SK-N-MC (cell line): ENCODE measurements around the gene WDR6.

Source experiments
- DNase-seq: peaks from one replicate; pipeline ENCODE4 v3.0.0-alpha.2; 2011; ENCODE audit warnings: low read depth, low spot score
- H3K27ac ChIP-seq: fragments of 200-600 bp; sonication (generic); 2 replicates; pipeline ENCODE4 v1.5.1; 2016; ENCODE audit warnings: mixed run types
- H3K36me3 ChIP-seq: fragments of 200-600 bp; sonication (generic); 2 replicates; pipeline ENCODE4 v1.6.1; 2017; ENCODE audit warnings: antibody characterized with exemption, low read length, mixed read lengths; ENCODE audit not compliant: insufficient read depth
- H3K4me3 ChIP-seq: fragments of 200-600 bp; sonication (generic); 2 replicates; pipeline ENCODE4 v1.5.1; 2016
- H3K9ac ChIP-seq: fragments of 200-600 bp; sonication (generic); 2 replicates; pipeline ENCODE4 v1.8.0; 2017; ENCODE audit warnings: mixed run types, mixed read lengths; ENCODE audit not compliant: insufficient read length
- H3K9me3 ChIP-seq: fragments of 200-600 bp; sonication (generic); 2 replicates; pipeline ENCODE4 v1.6.1; 2017; ENCODE audit warnings: low read depth, mild to moderate bottlenecking, antibody characterized with exemption, low read length, moderate library complexity, mixed read lengths
- EZH2 ChIP-seq: fragments of 200-600 bp; sonication (generic); IDR thresholded peaks from one replicate; pipeline ENCODE4 v1.6.1; 2017; ENCODE audit warnings: antibody characterized with exemption
- FOXP2 ChIP-seq: optimal IDR thresholded peaks from 2 replicates; pipeline ENCODE3; 2011; ENCODE audit warnings: mild to moderate bottlenecking, moderate library complexity; ENCODE audit not compliant: insufficient read depth; ENCODE audit errors: extremely low read length, control extremely low read depth
- POLR2AphosphoS5 ChIP-seq: IDR thresholded peaks from 2 replicates; pipeline ENCODE4 v1.6.1; 2012; ENCODE audit warnings: mild to moderate bottlenecking, low read depth, low read length, borderline replicate concordance

The WDR6 gene

DNA sequence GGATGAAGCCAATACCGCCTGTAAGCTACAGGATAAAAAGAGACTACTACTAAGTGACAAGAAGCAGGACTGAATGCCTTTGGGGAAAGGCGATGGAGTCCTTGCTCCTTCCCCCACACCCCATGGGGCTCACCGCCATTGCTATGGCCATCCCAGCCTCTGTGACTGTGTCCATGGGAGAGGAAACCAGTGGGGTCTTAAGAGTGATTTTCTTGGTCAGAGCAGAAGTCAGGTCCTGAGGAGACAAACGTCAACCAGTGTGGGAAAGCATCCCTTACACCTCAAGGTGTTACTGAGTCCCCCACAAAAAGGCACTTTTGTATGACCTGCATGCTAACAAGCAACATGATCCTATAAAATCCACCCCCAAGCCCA lies 21.1 kb downstream of the WDR6 start:
- DNase-seq: no peak
- Histone ChIP-seq H3K4me3 (peak overlapping the region; percentile 87), H3K9me3 (no peaks in the 10 kb centered on the region), H3K9ac (peak overlapping the region; percentile 94), H3K27ac (no peak overlapping the region), H3K36me3 (peaks cover 56% of the 10 kb centered on the region; the same call in 1 of the 2 replicates)
- TF ChIP-seq EZH2: no peak
- TF ChIP-seq FOXP2: no peak
- TF ChIP-seq POLR2AphosphoS5: no peak

DNA sequence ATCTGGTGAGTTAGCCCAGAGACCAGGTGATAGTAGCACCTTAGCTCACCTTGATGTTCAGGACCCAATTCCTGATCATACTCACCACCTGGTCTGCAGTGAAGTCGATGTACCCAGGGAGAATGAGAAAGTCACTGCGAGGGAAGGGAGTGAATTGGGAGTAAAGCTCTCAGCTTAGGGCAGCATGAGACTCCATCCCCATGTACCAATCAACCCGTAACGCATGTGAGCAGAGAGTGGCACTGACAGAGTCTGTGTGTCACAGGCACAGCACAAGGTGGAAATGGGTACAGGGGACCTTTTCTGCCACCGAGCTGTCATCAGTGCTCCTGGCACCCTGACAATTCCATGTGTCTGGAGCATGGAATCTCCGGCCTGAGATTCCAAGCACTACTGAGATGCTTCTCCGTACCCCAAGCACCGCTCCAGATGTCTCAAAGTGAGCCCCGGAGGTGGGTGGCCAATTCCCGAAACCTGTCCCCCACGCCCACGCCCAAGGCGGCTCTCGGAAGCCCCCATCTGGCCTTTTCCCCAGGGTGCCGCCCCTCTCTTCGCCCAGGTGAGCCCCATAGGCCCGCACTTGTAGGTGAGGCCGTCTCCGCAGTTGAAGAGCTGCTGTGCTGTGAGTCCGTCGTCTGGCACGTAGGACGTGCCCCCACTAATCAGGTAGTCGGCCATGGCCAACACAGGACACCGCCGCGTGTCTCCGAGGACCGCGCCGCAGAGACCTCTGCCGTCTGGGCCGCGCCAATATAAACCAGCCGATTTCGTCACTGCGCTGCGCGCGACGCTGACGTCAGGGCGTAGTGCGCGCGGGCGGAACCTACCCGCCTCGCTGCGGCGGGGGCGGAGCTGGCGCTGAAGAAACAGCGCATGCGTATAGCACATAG lies 21.7 kb downstream of the WDR6 start, which contains the start of gene IMPDH2:
TSS of gene IMPDH2 (minus strand) at position 726 of the 890 bp plus-strand sequence. CDS start at position 678, 48 bp downstream.
- Histone ChIP-seq H3K36me3 (peaks cover 55% of the 10 kb centered on the region; the same call in 1 of the 2 replicates), H3K9me3 (no peaks in the 10 kb centered on the region), H3K4me3 (peak within 1 kb of the TSS; percentile 87), H3K9ac (peak within 1 kb of the TSS; percentile 94), H3K27ac (peak within 1 kb of the TSS; percentile 84)
- TF ChIP-seq FOXP2 (peak; percentile 27), EZH2 (no peak), POLR2AphosphoS5 (peak; percentile 99)
- no peak for DNase-seq

DNA sequence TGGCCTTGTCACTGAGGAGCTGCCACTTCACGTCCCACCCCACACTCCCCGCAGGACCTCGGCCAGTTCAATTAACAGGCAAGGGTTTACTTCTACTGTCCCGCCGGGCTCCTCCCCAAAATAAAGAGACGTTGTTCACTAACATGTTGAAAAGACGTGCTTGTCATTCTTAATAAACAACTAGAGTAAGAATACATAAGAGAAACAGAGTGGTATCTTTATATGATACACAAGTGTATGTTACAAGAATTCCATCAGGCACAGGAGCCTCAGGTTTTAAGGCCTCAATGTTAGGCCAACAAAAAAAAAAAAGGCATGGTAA lies 22.3 kb downstream of the WDR6 start:
- Histone ChIP-seq H3K9ac (peak overlapping the region; percentile 26), H3K27ac (peak overlapping the region; percentile 84), H3K4me3 (peak overlapping the region; percentile 87), H3K36me3 (peaks cover 50% of the 10 kb centered on the region; the same call in 1 of the 2 replicates), H3K9me3 (no peaks in the 10 kb centered on the region)
- no peak for DNase-seq
- no peak; the same call in 1 of the 2 replicates for TF ChIP-seq POLR2AphosphoS5
- TF ChIP-seq EZH2: no peak
- no peak for TF ChIP-seq FOXP2

GRCh38 chr3:49030321-49030720 lies 23.1 kb downstream of the WDR6 start:
- Histone ChIP-seq H3K27ac (0 out of 2 replicates have a peak overlapping the region, but pooled peaks have one; percentile 84), H3K9me3 (no peaks in the 10 kb centered on the region), H3K9ac (no peak overlapping the region), H3K4me3 (no peak overlapping the region), H3K36me3 (peaks cover 45% of the 10 kb centered on the region; the same call in 1 of the 2 replicates)
- no peak for TF ChIP-seq EZH2
- TF ChIP-seq POLR2AphosphoS5: no peak
- no peak for DNase-seq

DNA sequence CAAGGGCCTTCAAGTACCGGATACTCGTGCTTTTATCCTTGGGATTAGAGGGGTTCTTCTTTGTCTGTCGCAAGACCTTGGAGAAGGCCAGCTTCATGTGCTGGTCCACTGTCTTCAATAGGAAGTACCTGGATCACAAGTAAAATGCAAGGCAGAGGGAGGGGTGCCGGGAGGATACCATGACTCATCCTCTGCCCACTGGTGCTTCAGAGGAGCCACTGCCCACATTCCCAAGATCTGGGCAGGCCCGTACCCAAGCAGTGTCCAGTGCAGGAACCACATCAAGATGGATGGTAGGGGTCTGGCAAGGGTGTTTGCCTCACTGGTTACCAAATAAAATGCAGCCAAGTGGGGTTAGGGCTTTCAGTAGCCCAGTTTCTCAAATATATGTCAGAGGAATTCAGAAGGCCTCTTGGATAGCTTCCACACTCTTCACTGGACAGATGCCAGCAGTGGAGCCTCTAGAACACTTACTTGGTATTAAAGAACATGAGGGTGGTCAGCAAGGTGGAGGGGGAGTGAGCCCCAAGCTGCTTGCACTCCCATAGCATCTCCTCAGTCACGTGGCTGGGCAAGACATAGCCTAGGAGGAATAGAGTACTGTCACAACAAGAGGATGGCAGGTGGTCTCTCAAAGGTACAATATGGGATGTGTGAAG lies 25.6 kb downstream of the WDR6 start:
- H3K9me3 ChIP-seq: no peaks in the 10 kb centered on the region

DNA sequence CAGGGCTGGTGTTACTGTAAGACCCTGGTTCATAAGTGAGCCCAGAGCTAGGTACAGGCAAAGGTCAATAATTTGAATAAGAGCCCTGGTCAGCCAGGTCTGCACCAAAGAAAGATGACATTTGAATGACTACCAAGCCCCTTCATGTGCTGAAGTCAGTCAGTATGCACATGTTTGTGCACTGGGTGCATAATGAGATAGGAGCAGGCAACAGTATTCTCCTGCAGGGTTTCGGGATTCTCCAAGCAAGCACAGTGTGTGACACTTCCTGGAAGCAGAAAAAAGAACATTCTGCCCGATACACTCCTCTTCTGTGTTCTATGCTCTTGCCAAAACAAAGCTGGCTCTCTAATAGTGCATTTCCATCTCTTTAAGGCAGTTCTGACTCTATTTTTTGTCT lies 27.5 kb downstream of the WDR6 start:
- Histone ChIP-seq H3K27ac (no peak overlapping the region), H3K36me3 (peaks cover 23% of the 10 kb centered on the region; the same call in 1 of the 2 replicates), H3K9ac (no peak overlapping the region), H3K4me3 (no peak overlapping the region), H3K9me3 (no peaks in the 10 kb centered on the region)
- no peak for DNase-seq
- TF ChIP-seq POLR2AphosphoS5: no peak
- no peak for TF ChIP-seq FOXP2
- TF ChIP-seq EZH2: no peak

More for the DNA sequence above, 25.6 kb downstream of the WDR6 start:
- TF ChIP-seq POLR2AphosphoS5: no peak
- no peak for TF ChIP-seq EZH2
- TF ChIP-seq FOXP2: no peak
- DNase-seq: no peak
- Histone ChIP-seq H3K9ac (no peak overlapping the region), H3K27ac (no peak overlapping the region), H3K4me3 (no peak overlapping the region), H3K36me3 (peaks cover 27% of the 10 kb centered on the region; the same call in 1 of the 2 replicates)

DNA sequence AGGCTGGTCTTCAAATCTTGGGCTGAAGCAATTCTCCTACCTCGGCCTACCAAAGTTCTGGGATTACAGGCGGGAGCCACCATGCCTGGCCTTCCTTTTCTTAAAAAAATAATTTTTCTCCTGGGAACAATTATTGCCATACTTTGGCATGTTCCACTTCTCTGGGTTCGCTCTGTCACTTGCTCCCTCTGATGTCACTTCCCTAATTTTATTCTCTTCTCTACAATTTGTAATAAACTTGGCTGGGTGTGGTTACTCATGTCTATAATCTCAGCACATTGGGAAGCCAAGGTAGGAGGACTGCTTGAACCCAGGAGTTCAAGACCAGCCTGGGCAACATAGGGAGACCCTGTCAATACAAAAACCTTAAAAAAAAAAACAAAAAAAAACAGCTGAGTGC lies 28.1 kb downstream of the WDR6 start:
- Histone ChIP-seq H3K9ac (no peak overlapping the region), H3K36me3 (peaks cover 23% of the 10 kb centered on the region; the same call in 1 of the 2 replicates), H3K9me3 (no peaks in the 10 kb centered on the region), H3K4me3 (no peak overlapping the region), H3K27ac (no peak overlapping the region)
- DNase-seq: no peak
- TF ChIP-seq POLR2AphosphoS5 (no peak), FOXP2 (no peak), EZH2 (no peak)

DNA sequence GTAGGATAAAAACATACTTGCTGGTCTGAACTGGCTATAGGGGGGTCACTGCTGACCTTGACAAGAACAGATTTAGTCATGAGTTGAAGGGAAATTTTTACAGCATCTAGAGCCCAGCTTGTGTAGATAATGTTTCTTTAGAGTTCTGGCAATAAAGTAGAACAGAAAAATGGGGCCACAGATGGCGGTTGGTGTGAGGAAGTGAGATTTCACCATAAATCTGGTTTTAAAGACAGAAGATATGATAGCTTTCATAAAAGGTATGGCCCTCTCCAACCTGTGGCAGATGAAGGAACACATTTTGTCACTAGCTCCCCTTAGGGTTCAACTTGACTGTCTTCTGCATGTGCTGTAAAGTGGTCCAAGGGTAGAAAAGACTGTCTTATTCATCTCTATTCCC lies 46.4 kb downstream of the WDR6 start:
- Histone ChIP-seq H3K9ac (no peak overlapping the region), H3K9me3 (no peaks in the 10 kb centered on the region), H3K36me3 (peaks cover 24% of the 10 kb centered on the region; the same call in 1 of the 2 replicates), H3K4me3 (no peak overlapping the region), H3K27ac (no peak overlapping the region)
- TF ChIP-seq POLR2AphosphoS5 (no peak), EZH2 (no peak), FOXP2 (no peak)
- DNase-seq: no peak
